ENCODE data around the gene MYO15A.

- no peak for TF ChIP-seq CTCF (IDR thresholded peaks at IDR 0.05)
- TF ChIP-seq POLR2A (IDR thresholded peaks at IDR 0.05) = no peak
- TF ChIP-seq EP300 (IDR thresholded peaks at IDR 0.05) = no peak
Observed at GRCh38 chr17:18070861-18071340, 37.7 kb upstream of the MYO15A start.
